Activated T-helper 2 cell treated with anti-CD3 and anti-CD28 coated beads, Interferon-gamma antibody, Interleukin-2, Interleukin-4, amounts not matched to agents 10 μg/mL and 5 μg/mL and 100 μg/mL, durations not matched to agents 14 hours and 24 hours and 36 hours (primary cell): ENCODE data around the gene BEND7. TPM values are rescaled to one million over a fixed set of nuclear protein-coding genes. Genes with fewer than 3 reads are reported as not detected.

Source experiments
- DNase-seq: peaks from one replicate; pipeline ENCODE4 v3.0.0; 2021; ENCODE audit warnings: low spot score
- H3K27ac Mint-ChIP-seq: one replicate; pipeline ENCODE4 v1.8.0; 2021; ENCODE audit warnings: mixed read lengths
- H3K27me3 Mint-ChIP-seq: one replicate; pipeline ENCODE4 v1.8.0; 2021; ENCODE audit warnings: low read depth, mixed read lengths
- H3K36me3 Mint-ChIP-seq: one replicate; pipeline ENCODE4 v1.8.0; 2021; ENCODE audit warnings: low read depth, mixed read lengths
- H3K4me1 Mint-ChIP-seq: one replicate; pipeline ENCODE4 v1.8.0; 2021; ENCODE audit warnings: low read depth, mixed read lengths
- H3K4me3 Mint-ChIP-seq: one replicate; pipeline ENCODE4 v1.8.0; 2021; ENCODE audit warnings: low read depth, mild to moderate bottlenecking, moderate library complexity, mixed read lengths
- H3K9me3 Mint-ChIP-seq: one replicate; pipeline ENCODE4 v1.8.0; 2021; ENCODE audit warnings: mixed read lengths
- intact Hi-C: fragments of 100-400 bp; cut with micrococcal nuclease; formaldehyde crosslinking; loops from one replicate; pipeline ENCODE4 v1.15.1; 2023
- total RNA-seq: library from RNA; stranded (reverse); gene quantifications from 2 replicates; pipeline ENCODE4 v1.2.3, GENCODE V29; 2022

The BEND7 gene
- total RNA-seq, 1 donor from 2014 or later, result not detected

- Mint-ChIP-seq H3K4me1 (no peaks in the 10 kb centered on the region), H3K9me3 (no peaks in the 10 kb centered on the region), H3K4me3 (no peak overlapping the region), H3K27me3 (peaks cover 6% of the 10 kb centered on the region), H3K27ac (no peak overlapping the region), H3K36me3 (no peaks in the 10 kb centered on the region)
- intact Hi-C loops, result no loop called here
- no peak for DNase-seq
Measured at GRCh38 chr10:13489035-13489599, 39.7 kb downstream of the BEND7 start.

- Mint-ChIP-seq H3K36me3 (no peaks in the 10 kb centered on the region), H3K9me3 (no peaks in the 10 kb centered on the region), H3K27ac (no peak overlapping the region), H3K4me1 (no peaks in the 10 kb centered on the region), H3K4me3 (no peak overlapping the region), H3K27me3 (peaks cover 16% of the 10 kb centered on the region)
- DNase-seq, result no peak
- intact Hi-C loops, result no loop called here
Measured at GRCh38 chr10:13485623-13486022, 43.2 kb downstream of the BEND7 start.

- no peak for DNase-seq
Measured at GRCh38 chr10:13483951-13484350, 44.9 kb downstream of the BEND7 start.

GRCh38 chr10:13483073-13483472 lies 45.7 kb downstream of the BEND7 start:
- intact Hi-C loops, result no loop called here
- no peak overlapping the region for H3K4me3 Mint-ChIP-seq
- no peaks in the 10 kb centered on the region for H3K9me3 Mint-ChIP-seq
- H3K36me3 Mint-ChIP-seq, result no peaks in the 10 kb centered on the region
- H3K4me1 Mint-ChIP-seq, result no peaks in the 10 kb centered on the region
- H3K27me3 Mint-ChIP-seq, result peaks cover 19% of the 10 kb centered on the region
- DNase-seq, result no peak
- no peak overlapping the region for H3K27ac Mint-ChIP-seq

More at GRCh38 chr10:13483951-13484350, 44.9 kb downstream of the BEND7 start:
- Mint-ChIP-seq H3K4me3 (no peak overlapping the region), H3K9me3 (no peaks in the 10 kb centered on the region), H3K27me3 (peaks cover 19% of the 10 kb centered on the region), H3K4me1 (no peaks in the 10 kb centered on the region), H3K27ac (no peak overlapping the region), H3K36me3 (no peaks in the 10 kb centered on the region)
- intact Hi-C loops, result no loop called here

- Mint-ChIP-seq H3K4me3 (no peak overlapping the region), H3K27ac (no peak overlapping the region), H3K9me3 (no peaks in the 10 kb centered on the region), H3K4me1 (no peaks in the 10 kb centered on the region), H3K36me3 (no peaks in the 10 kb centered on the region), H3K27me3 (peaks cover 23% of the 10 kb centered on the region)
- no peak for DNase-seq
- intact Hi-C loops, result no loop called here
Measured at GRCh38 chr10:13481690-13482089, 47.1 kb downstream of the BEND7 start.

GRCh38 chr10:13475124-13475523 lies 53.7 kb downstream of the BEND7 start:
- Mint-ChIP-seq H3K27ac (no peak overlapping the region), H3K4me3 (no peak overlapping the region), H3K27me3 (peaks cover 7% of the 10 kb centered on the region), H3K36me3 (no peaks in the 10 kb centered on the region), H3K4me1 (no peaks in the 10 kb centered on the region), H3K9me3 (no peaks in the 10 kb centered on the region)
- DNase-seq, result no peak
- intact Hi-C loops, result no loop called here

GRCh38 chr10:13473986-13474385 lies 54.8 kb downstream of the BEND7 start:
- H3K4me3 Mint-ChIP-seq, result no peak overlapping the region
- no peaks in the 10 kb centered on the region for H3K36me3 Mint-ChIP-seq
- no peaks in the 10 kb centered on the region for H3K9me3 Mint-ChIP-seq
- H3K4me1 Mint-ChIP-seq, result no peaks in the 10 kb centered on the region
- DNase-seq, result no peak
- intact Hi-C loops, result no loop called here
- peaks cover 4% of the 10 kb centered on the region for H3K27me3 Mint-ChIP-seq
- no peak overlapping the region for H3K27ac Mint-ChIP-seq

- Mint-ChIP-seq H3K4me1 (no peaks in the 10 kb centered on the region), H3K36me3 (no peaks in the 10 kb centered on the region), H3K4me3 (no peak overlapping the region), H3K27me3 (no peaks in the 10 kb centered on the region), H3K9me3 (no peaks in the 10 kb centered on the region), H3K27ac (no peak overlapping the region)
- intact Hi-C loops, result no loop called here
- no peak for DNase-seq
Measured at GRCh38 chr10:13472359-13472758, 56.5 kb downstream of the BEND7 start.

GRCh38 chr10:13470270-13470669 lies 58.5 kb downstream of the BEND7 start:
- Mint-ChIP-seq H3K27me3 (no peaks in the 10 kb centered on the region), H3K27ac (no peak overlapping the region), H3K4me1 (no peaks in the 10 kb centered on the region), H3K4me3 (no peak overlapping the region), H3K36me3 (no peaks in the 10 kb centered on the region), H3K9me3 (no peaks in the 10 kb centered on the region)
- intact Hi-C loops, result no loop called here
- DNase-seq, result no peak

GRCh38 chr10:13462551-13462950 lies 66.3 kb downstream of the BEND7 start:
- H3K27ac Mint-ChIP-seq, result no peak overlapping the region
- H3K4me1 Mint-ChIP-seq, result no peaks in the 10 kb centered on the region
- peaks cover 1% of the 10 kb centered on the region for H3K27me3 Mint-ChIP-seq
- no peak overlapping the region for H3K4me3 Mint-ChIP-seq
- DNase-seq, result no peak
- intact Hi-C loops, result no loop called here
- H3K9me3 Mint-ChIP-seq, result peaks cover 8% of the 10 kb centered on the region
- H3K36me3 Mint-ChIP-seq, result no peaks in the 10 kb centered on the region

GRCh38 chr10:13458687-13459012 lies 70.2 kb downstream of the BEND7 start:
- Mint-ChIP-seq H3K27me3 (peaks cover 5% of the 10 kb centered on the region), H3K9me3 (peaks cover 8% of the 10 kb centered on the region), H3K36me3 (no peaks in the 10 kb centered on the region), H3K27ac (no peak overlapping the region), H3K4me1 (peaks cover 4% of the 10 kb centered on the region), H3K4me3 (no peak overlapping the region)
- intact Hi-C loops, result no loop called here
- no peak for DNase-seq

GRCh38 chr10:13457958-13458686 lies 70.7 kb downstream of the BEND7 start:
- intact Hi-C loops, result no loop called here
- no peak overlapping the region for H3K4me3 Mint-ChIP-seq
- H3K27me3 Mint-ChIP-seq, result peaks cover 5% of the 10 kb centered on the region
- peaks cover 4% of the 10 kb centered on the region for H3K4me1 Mint-ChIP-seq
- H3K9me3 Mint-ChIP-seq, result peaks cover 8% of the 10 kb centered on the region
- DNase-seq, result no peak
- H3K27ac Mint-ChIP-seq, result no peak overlapping the region
- no peaks in the 10 kb centered on the region for H3K36me3 Mint-ChIP-seq

GRCh38 chr10:13453896-13454295 lies 74.9 kb downstream of the BEND7 start:
- DNase-seq, result no peak
- no peak overlapping the region for H3K4me3 Mint-ChIP-seq
- no peaks in the 10 kb centered on the region for H3K9me3 Mint-ChIP-seq
- intact Hi-C loops, result no loop called here
- no peak overlapping the region for H3K27ac Mint-ChIP-seq
- peaks cover 11% of the 10 kb centered on the region for H3K27me3 Mint-ChIP-seq
- H3K36me3 Mint-ChIP-seq, result no peaks in the 10 kb centered on the region
- H3K4me1 Mint-ChIP-seq, result peaks cover 4% of the 10 kb centered on the region
